ENCODE results near the gene MSRB2. TPM values are rescaled to one million over a fixed set of nuclear protein-coding genes. Genes with fewer than 3 reads are reported as not detected.

MSRB2 gene
- total and polyA plus RNA-seq, 2 experiments from 2014 or later = 32.9 to 149 TPM

GRCh38 chr10:23150091-23150490 is 54.7 kb downstream of the MSRB2 start:
- Histone ChIP-seq H3K9me3 (ENCODE audit: low read depth) (no peaks in the 10 kb centered on the region), H3K4me3 (no peak overlapping the region), H3K27me3 (peaks cover 9% of the 10 kb centered on the region), H3K27ac (no peak overlapping the region), H3K36me3 (no peaks in the 10 kb centered on the region), H3K4me1 (ENCODE audit: low read depth) (no peaks in the 10 kb centered on the region)
- no peak for DNase-seq (ENCODE audit: low read depth in 1 of 2, low spot score in 1 of 2)
- no peak for TF ChIP-seq CTCF (IDR thresholded peaks at IDR 0.05; ENCODE audit: low read depth, low read length)

- no peak for TF ChIP-seq CTCF (IDR thresholded peaks at IDR 0.05; ENCODE audit: low read depth, low read length)
- Histone ChIP-seq H3K36me3 (no peaks in the 10 kb centered on the region), H3K27me3 (peaks cover 14% of the 10 kb centered on the region), H3K9me3 (ENCODE audit: low read depth) (no peaks in the 10 kb centered on the region), H3K4me3 (no peak overlapping the region), H3K27ac (no peak overlapping the region), H3K4me1 (ENCODE audit: low read depth) (no peaks in the 10 kb centered on the region)
- peak in 1 of 2 donors; percentile 5 for DNase-seq (ENCODE audit: low read depth in 1 of 2, low spot score in 1 of 2)
Measured at GRCh38 chr10:23150610-23151009, 55.2 kb downstream of the MSRB2 start.

GRCh38 chr10:23151071-23151470 is 55.7 kb downstream of the MSRB2 start:
- H3K9me3 ChIP-seq (ENCODE audit: low read depth) = no peaks in the 10 kb centered on the region
- H3K27me3 ChIP-seq = peaks cover 18% of the 10 kb centered on the region
- no peak for TF ChIP-seq CTCF (IDR thresholded peaks at IDR 0.05; ENCODE audit: low read depth, low read length)
- DNase-seq (ENCODE audit: low read depth in 1 of 2, low spot score in 1 of 2) = no peak
- no peak overlapping the region for H3K27ac ChIP-seq
- no peaks in the 10 kb centered on the region for H3K36me3 ChIP-seq
- H3K4me1 ChIP-seq (ENCODE audit: low read depth) = no peaks in the 10 kb centered on the region
- no peak overlapping the region for H3K4me3 ChIP-seq

GRCh38 chr10:23155169-23155568 is 59.8 kb downstream of the MSRB2 start:
- Histone ChIP-seq H3K4me1 (ENCODE audit: low read depth) (no peaks in the 10 kb centered on the region), H3K4me3 (no peak overlapping the region), H3K27ac (no peak overlapping the region), H3K27me3 (peaks cover 43% of the 10 kb centered on the region), H3K36me3 (no peaks in the 10 kb centered on the region), H3K9me3 (ENCODE audit: low read depth) (no peaks in the 10 kb centered on the region)
- peak in 1 of 2 donors; percentile 36 for DNase-seq (ENCODE audit: low read depth in 1 of 2, low spot score in 1 of 2)
- TF ChIP-seq CTCF (IDR thresholded peaks at IDR 0.05; ENCODE audit: low read depth, low read length) = no peak

GRCh38 chr10:23156447-23157150 is 61.2 kb downstream of the MSRB2 start:
- no peaks in the 10 kb centered on the region for H3K4me1 ChIP-seq (ENCODE audit: low read depth)
- H3K4me3 ChIP-seq = no peak overlapping the region
- H3K27me3 ChIP-seq = peaks cover 51% of the 10 kb centered on the region
- no peaks in the 10 kb centered on the region for H3K9me3 ChIP-seq (ENCODE audit: low read depth)
- TF ChIP-seq CTCF (IDR thresholded peaks at IDR 0.05; ENCODE audit: low read depth, low read length) = no peak
- H3K27ac ChIP-seq = no peak overlapping the region
- no peak for DNase-seq (ENCODE audit: low read depth in 1 of 2, low spot score in 1 of 2)
- H3K36me3 ChIP-seq = no peaks in the 10 kb centered on the region

All from cardiac muscle cell (in vitro differentiated cells and primary cell).